SH-SY5Y (cell line): Measurements from ENCODE around the gene MCF2L.

Source experiments
- GATA2 ChIP-seq: IDR thresholded peaks from 2 replicates; pipeline ENCODE4 v1.6.1; 2011; ENCODE audit warnings: mild to moderate bottlenecking, low read depth, low read length
- GATA3 ChIP-seq: IDR thresholded peaks from 2 replicates; pipeline ENCODE4 v1.6.1; 2011; ENCODE audit warnings: low read depth, mild to moderate bottlenecking, low read length, moderate library complexity

- TF ChIP-seq GATA2 (no peak), GATA3 (no peak)
These were observed 37.0 kb downstream of the MCF2L start for GRCh38 chr13:113005997-113006396.
